K562 (cell line): ENCODE measurements around the gene ADI1. TPM values are rescaled to one million over a fixed set of nuclear protein-coding genes. Genes with fewer than 3 reads are reported as not detected.

Experiments
- ARID1B ChIP-seq: fragments of 450-650 bp; IDR thresholded peaks from 2 replicates; pipeline ENCODE4 v1.6.1; 2016; ENCODE audit warnings: antibody characterized with exemption, mild to moderate bottlenecking, inconsistent platforms
- BRD4 ChIP-seq: fragments of 200-600 bp; sonication (generic); IDR thresholded peaks from 2 replicates; pipeline ENCODE4 v1.6.1; 2017; ENCODE audit warnings: inconsistent platforms
- CHD1 ChIP-seq: fragments of 200-600 bp; sonication (generic); IDR thresholded peaks from one replicate; pipeline ENCODE4 v1.6.1; 2012; ENCODE audit warnings: mild to moderate bottlenecking, moderate library complexity, low read length, inconsistent platforms
- CTBP1 ChIP-seq: fragments of 450-650 bp; IDR thresholded peaks from 2 replicates; pipeline ENCODE4 v1.6.1; 2016; ENCODE audit warnings: borderline replicate concordance
- KDM4B ChIP-seq, 2 experiments: fragments of 450-650 bp in 1 of 2; sonication (generic) in 1 of 2; IDR thresholded peaks; 2 replicates each; pipeline ENCODE4 v1.6.1; 2016 to 2017; ENCODE audit warnings: borderline replicate concordance in 2 of 2, antibody characterized with exemption in 1 of 2, low read depth in 1 of 2, mild to moderate bottlenecking in 1 of 2
- KLF16 ChIP-seq: IDR thresholded peaks from 2 replicates; pipeline ENCODE4 v1.6.1; 2016; ENCODE audit warnings: antibody characterized with exemption
- LARP7 ChIP-seq: fragments of 450-650 bp; IDR thresholded peaks from 2 replicates; pipeline ENCODE4 v1.6.1; 2016
- NFIC ChIP-seq: fragments of 450-650 bp; IDR thresholded peaks from 2 replicates; pipeline ENCODE4 v1.6.1; 2017; ENCODE audit warnings: mild to moderate bottlenecking, inconsistent platforms
- PHF8 ChIP-seq: fragments of 200-600 bp; sonication (generic); IDR thresholded peaks from 2 replicates; pipeline ENCODE4 v1.6.1; 2012; ENCODE audit warnings: mixed run types, mild to moderate bottlenecking, inconsistent platforms, low read length, moderate library complexity, borderline replicate concordance
- RBM15 ChIP-seq: fragments of 200-400 bp; formaldehyde crosslinking; IDR thresholded peaks from 2 replicates; pipeline ENCODE4 v1.6.1; 2018; ENCODE audit warnings: mild to moderate bottlenecking, low read length, moderate library complexity; ENCODE audit not compliant: insufficient read depth
- RBM34 ChIP-seq: fragments of 200-400 bp; formaldehyde crosslinking; IDR thresholded peaks from 2 replicates; pipeline ENCODE4 v1.6.1; 2018; ENCODE audit warnings: low read length, borderline replicate concordance; ENCODE audit not compliant: insufficient read depth
- RCOR1 ChIP-seq, 2 experiments: IDR thresholded peaks; 2 replicates each; pipeline ENCODE4 v1.6.1; 2012; ENCODE audit warnings: low read depth in 2 of 2, low read length in 2 of 2, borderline replicate concordance in 1 of 2, improper control_type of control experiment in 1 of 2
- RERE ChIP-seq: sonication (generic); formaldehyde crosslinking; IDR thresholded peaks from 2 replicates; pipeline ENCODE4 v1.8.0; 2023; ENCODE audit warnings: missing genetic modification reagents, mild to moderate bottlenecking, borderline replicate concordance
- RNF2 ChIP-seq: sonication (generic); IDR thresholded peaks from 2 replicates; pipeline ENCODE4 v1.6.1; 2016
- STAT5B ChIP-seq: fragments of 250-450 bp; sonication (Bioruptor Pico); IDR thresholded peaks from 2 replicates; pipeline ENCODE4 v1.8.0; 2021; ENCODE audit warnings: mild to moderate bottlenecking, inconsistent platforms
- TEAD2 ChIP-seq: fragments of 450-650 bp; IDR thresholded peaks from 2 replicates; pipeline ENCODE4 v1.6.1; 2016; ENCODE audit warnings: missing genetic modification characterization, control low read depth, missing compliant biosample characterization
- ZBTB7A ChIP-seq: IDR thresholded peaks from 2 replicates; pipeline ENCODE4 v1.6.1; 2011; ENCODE audit warnings: low read depth, mild to moderate bottlenecking, low read length, moderate library complexity, borderline replicate concordance; ENCODE audit not compliant: control insufficient read depth
- ZFP1 ChIP-seq: fragments of 450-650 bp; formaldehyde crosslinking; IDR thresholded peaks from 2 replicates; pipeline ENCODE4 v1.4.0; 2020; ENCODE audit warnings: mild to moderate bottlenecking, mixed read lengths
- ZNF696 ChIP-seq: fragments of 250-450 bp; sonication (Bioruptor Pico); conservative IDR thresholded peaks from 2 replicates; pipeline ENCODE4 v1.4.0; 2020; ENCODE audit warnings: mild to moderate bottlenecking, moderate library complexity
- ZNF76 ChIP-seq: fragments of 250-450 bp; sonication (Bioruptor Pico); IDR thresholded peaks from 2 replicates; pipeline ENCODE4 v1.4.0; 2020; ENCODE audit warnings: mild to moderate bottlenecking, moderate library complexity, borderline replicate concordance
- ZSCAN29 ChIP-seq: fragments of 450-650 bp; IDR thresholded peaks from 2 replicates; pipeline ENCODE4 v1.6.1; 2017
- polyA plus RNA-seq, 8 experiments: library from polyadenylated mRNA; depleted of rRNA in 4 of 8; stranded (reverse) in 5 of 8; unstranded in 3 of 8; fragments of >200 nt; fragmentation: Nextera tagmentation in 2 of 8; fragmentation: Illumina TruSeq in 1 of 8; extraction: Ambion mirVana in 2 of 8; extraction: Trizol in 1 of 8; gene quantifications; 2 replicates each; pipeline versions ENCODE4 v1.2.1 to v1.2.3, GENCODE V29; 2011 to 2014; ENCODE audit warnings: inconsistent platforms in 1 of 8, missing spikeins in 1 of 8
- total RNA-seq, 7 experiments: library from RNA; depleted of rRNA in 6 of 7; stranded (reverse); fragments of >200 nt in 6 of 7; fragmentation: Illumina TruSeq in 2 of 7; extraction: Trizol in 2 of 7; gene quantifications; 2 replicates each; pipeline versions ENCODE4 v1.2.1 to v1.2.3, GENCODE V29; 2011 to 2021; ENCODE audit warnings: low replicate concordance in 1 of 7
- TF ChIP-seq, protein P1 (sequence below), 2 experiments: fragments of 150-350 bp in 1 of 2; IDR thresholded peaks; 2 replicates each; pipeline ENCODE4 v1.6.1; 2012 to 2016; ENCODE audit warnings: low read depth in 2 of 2, low read length in 2 of 2, mild to moderate bottlenecking in 1 of 2, moderate library complexity in 1 of 2

The ADI1 gene
- total and polyA plus RNA-seq, 9 of the 15 experiments (the other 6 are each of a cell fraction or from before 2014, with no cell fraction given) = 6.1 to 51.0 (median 27.1) TPM

DNA sequence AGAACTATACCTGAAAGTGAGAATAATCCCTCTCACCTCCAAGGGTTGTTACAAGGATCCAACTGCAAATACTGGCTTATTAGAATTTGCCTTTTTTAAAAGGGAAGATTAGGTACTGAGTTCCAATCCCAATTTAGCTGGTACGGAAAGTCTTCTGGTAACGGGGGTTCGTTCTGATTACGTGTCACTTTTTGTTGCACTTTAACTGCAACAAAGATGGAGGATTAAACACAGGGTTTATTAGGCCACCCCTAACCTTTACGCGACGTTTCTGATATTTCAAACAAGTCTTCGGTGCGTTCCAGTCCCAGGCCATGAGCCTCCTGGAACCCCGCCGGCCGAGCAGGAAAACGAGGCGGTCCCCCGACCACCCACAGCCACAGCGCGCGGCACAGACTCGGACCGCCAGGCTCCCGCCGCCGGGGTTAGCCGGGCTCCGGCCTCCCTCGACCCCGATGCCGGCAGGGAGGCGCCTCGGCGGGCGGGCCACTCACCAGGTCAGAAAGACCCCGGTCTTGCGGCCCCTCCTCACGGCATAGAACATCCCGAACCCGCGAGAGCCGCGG is 38.4 kb upstream of the ADI1 start (continued):
- no peak for TF ChIP-seq RERE
- TF ChIP-seq KDM4B (IDR thresholded peaks at IDR 0.05; ENCODE audit: borderline replicate concordance in 2 of 2, low read depth in 1 of 2) = no peak
- no peak for TF ChIP-seq STAT5B (CRISPR knock-in tag)
- TF ChIP-seq ZFP1 = no peak
- TF ChIP-seq RBM34 = no peak
- TF ChIP-seq BRD4 = 0 out of 2 replicates have a peak, but pooled peaks have one; percentile 41
- TF ChIP-seq, protein P1, sequence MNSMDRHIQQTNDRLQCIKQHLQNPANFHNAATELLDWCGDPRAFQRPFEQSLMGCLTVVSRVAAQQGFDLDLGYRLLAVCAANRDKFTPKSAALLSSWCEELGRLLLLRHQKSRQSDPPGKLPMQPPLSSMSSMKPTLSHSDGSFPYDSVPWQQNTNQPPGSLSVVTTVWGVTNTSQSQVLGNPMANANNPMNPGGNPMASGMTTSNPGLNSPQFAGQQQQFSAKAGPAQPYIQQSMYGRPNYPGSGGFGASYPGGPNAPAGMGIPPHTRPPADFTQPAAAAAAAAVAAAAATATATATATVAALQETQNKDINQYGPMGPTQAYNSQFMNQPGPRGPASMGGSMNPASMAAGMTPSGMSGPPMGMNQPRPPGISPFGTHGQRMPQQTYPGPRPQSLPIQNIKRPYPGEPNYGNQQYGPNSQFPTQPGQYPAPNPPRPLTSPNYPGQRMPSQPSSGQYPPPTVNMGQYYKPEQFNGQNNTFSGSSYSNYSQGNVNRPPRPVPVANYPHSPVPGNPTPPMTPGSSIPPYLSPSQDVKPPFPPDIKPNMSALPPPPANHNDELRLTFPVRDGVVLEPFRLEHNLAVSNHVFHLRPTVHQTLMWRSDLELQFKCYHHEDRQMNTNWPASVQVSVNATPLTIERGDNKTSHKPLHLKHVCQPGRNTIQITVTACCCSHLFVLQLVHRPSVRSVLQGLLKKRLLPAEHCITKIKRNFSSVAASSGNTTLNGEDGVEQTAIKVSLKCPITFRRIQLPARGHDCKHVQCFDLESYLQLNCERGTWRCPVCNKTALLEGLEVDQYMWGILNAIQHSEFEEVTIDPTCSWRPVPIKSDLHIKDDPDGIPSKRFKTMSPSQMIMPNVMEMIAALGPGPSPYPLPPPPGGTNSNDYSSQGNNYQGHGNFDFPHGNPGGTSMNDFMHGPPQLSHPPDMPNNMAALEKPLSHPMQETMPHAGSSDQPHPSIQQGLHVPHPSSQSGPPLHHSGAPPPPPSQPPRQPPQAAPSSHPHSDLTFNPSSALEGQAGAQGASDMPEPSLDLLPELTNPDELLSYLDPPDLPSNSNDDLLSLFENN (IDR thresholded peaks at IDR 0.05; ENCODE audit: low read depth in 2 of 2, low read length in 2 of 2) = no peak
- TF ChIP-seq RBM15 = no peak
- TF ChIP-seq ARID1B = no peak
- no peak for TF ChIP-seq CTBP1
- TF ChIP-seq NFIC = peak; percentile 21; the same call in 1 of the 2 replicates
- no peak for TF ChIP-seq ZBTB7A
- TF ChIP-seq ZSCAN29 = 0 out of 2 replicates have a peak, but pooled peaks have one; percentile 6
- no peak for TF ChIP-seq RNF2
- TF ChIP-seq ZNF696 (CRISPR knock-in tag) = no peak
- TF ChIP-seq PHF8 = no peak
- TF ChIP-seq CHD1 = peak; percentile 57
- no peak for TF ChIP-seq LARP7
- TF ChIP-seq TEAD2 = no peak
- TF ChIP-seq ZNF76 = no peak
- TF ChIP-seq KLF16 = no peak
- no peak for TF ChIP-seq RCOR1 (IDR thresholded peaks at IDR 0.05; ENCODE audit: borderline replicate concordance in 1 of 2, low read depth in 2 of 2, low read length in 2 of 2)
